KMS-11 (cell line): Measurements from ENCODE around the gene DZIP3.

Experiments used
- H2AFZ ChIP-seq: fragments of 200-600 bp; sonication (generic); 2 replicates; pipeline ENCODE4 v1.6.1; 2016; ENCODE audit warnings: antibody characterized with exemption, mixed run types, low read depth
- H3K27ac ChIP-seq: fragments of 200-600 bp; sonication (generic); 2 replicates; pipeline ENCODE4 v1.6.1; 2016; ENCODE audit warnings: mild to moderate bottlenecking, mixed run types
- H3K27me3 ChIP-seq: fragments of 200-600 bp; sonication (generic); 2 replicates; pipeline ENCODE4 v1.6.1; 2017; ENCODE audit warnings: mild to moderate bottlenecking, low read depth, mixed run types, moderate library complexity; ENCODE audit not compliant: insufficient read depth
- H3K36me3 ChIP-seq: fragments of 200-600 bp; sonication (generic); 2 replicates; pipeline ENCODE4 v1.6.1; 2017; ENCODE audit warnings: mild to moderate bottlenecking, mixed run types; ENCODE audit not compliant: insufficient read depth
- H3K4me1 ChIP-seq: fragments of 200-600 bp; sonication (generic); 2 replicates; pipeline ENCODE4 v1.6.1; 2016; ENCODE audit warnings: mild to moderate bottlenecking, low read depth, mixed run types; ENCODE audit not compliant: poor library complexity, severe bottlenecking
- H3K4me2 ChIP-seq: fragments of 200-600 bp; sonication (generic); 2 replicates; pipeline ENCODE4 v1.7.0; 2016; ENCODE audit warnings: mild to moderate bottlenecking, mixed run types
- H3K4me3 ChIP-seq: fragments of 200-600 bp; sonication (generic); IDR thresholded peaks from 2 replicates; pipeline ENCODE4 v1.6.1; 2017; ENCODE audit warnings: low read depth, low read length, mixed read lengths; ENCODE audit not compliant: insufficient read depth
- H3K79me2 ChIP-seq: fragments of 200-600 bp; sonication (generic); 2 replicates; pipeline ENCODE4 v1.6.1; 2016; ENCODE audit warnings: low read depth, mixed run types; ENCODE audit not compliant: insufficient read depth
- H3K9ac ChIP-seq: fragments of 200-600 bp; sonication (generic); 2 replicates; pipeline ENCODE4 v1.6.1; 2016; ENCODE audit warnings: mild to moderate bottlenecking, mixed run types
- H4K20me1 ChIP-seq: fragments of 200-600 bp; sonication (generic); 2 replicates; pipeline ENCODE4 v1.6.1; 2016; ENCODE audit warnings: mild to moderate bottlenecking, mixed run types; ENCODE audit not compliant: insufficient read depth
- TF ChIP-seq, protein P1 (sequence below): fragments of 200-600 bp; sonication (generic); conservative IDR thresholded peaks from 2 replicates; pipeline ENCODE4 v1.6.1; 2017; ENCODE audit warnings: low read depth, mild to moderate bottlenecking, antibody characterized with exemption, low read length, moderate library complexity, mixed read lengths

Gene DZIP3

GRCh38 chr3:108588601-108589000, 921 bp upstream of the DZIP3 start:
- TF ChIP-seq, protein P1, sequence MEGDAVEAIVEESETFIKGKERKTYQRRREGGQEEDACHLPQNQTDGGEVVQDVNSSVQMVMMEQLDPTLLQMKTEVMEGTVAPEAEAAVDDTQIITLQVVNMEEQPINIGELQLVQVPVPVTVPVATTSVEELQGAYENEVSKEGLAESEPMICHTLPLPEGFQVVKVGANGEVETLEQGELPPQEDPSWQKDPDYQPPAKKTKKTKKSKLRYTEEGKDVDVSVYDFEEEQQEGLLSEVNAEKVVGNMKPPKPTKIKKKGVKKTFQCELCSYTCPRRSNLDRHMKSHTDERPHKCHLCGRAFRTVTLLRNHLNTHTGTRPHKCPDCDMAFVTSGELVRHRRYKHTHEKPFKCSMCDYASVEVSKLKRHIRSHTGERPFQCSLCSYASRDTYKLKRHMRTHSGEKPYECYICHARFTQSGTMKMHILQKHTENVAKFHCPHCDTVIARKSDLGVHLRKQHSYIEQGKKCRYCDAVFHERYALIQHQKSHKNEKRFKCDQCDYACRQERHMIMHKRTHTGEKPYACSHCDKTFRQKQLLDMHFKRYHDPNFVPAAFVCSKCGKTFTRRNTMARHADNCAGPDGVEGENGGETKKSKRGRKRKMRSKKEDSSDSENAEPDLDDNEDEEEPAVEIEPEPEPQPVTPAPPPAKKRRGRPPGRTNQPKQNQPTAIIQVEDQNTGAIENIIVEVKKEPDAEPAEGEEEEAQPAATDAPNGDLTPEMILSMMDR = no peak
- Histone ChIP-seq H3K4me2 (peak overlapping the region; percentile 63), H3K27me3 (no peaks in the 10 kb centered on the region), H3K4me3 (peak overlapping the region; percentile 7), H4K20me1 (peaks cover 4% of the 10 kb centered on the region; the same call in 1 of the 2 replicates), H3K79me2 (peaks cover 47% of the 10 kb centered on the region), H3K4me1 (peaks cover 35% of the 10 kb centered on the region), H3K36me3 (peaks cover 6% of the 10 kb centered on the region), H3K27ac (peak overlapping the region; percentile 90), H3K9ac (peak overlapping the region; percentile 91), H2AFZ (peak overlapping the region; percentile 93)

DNA sequence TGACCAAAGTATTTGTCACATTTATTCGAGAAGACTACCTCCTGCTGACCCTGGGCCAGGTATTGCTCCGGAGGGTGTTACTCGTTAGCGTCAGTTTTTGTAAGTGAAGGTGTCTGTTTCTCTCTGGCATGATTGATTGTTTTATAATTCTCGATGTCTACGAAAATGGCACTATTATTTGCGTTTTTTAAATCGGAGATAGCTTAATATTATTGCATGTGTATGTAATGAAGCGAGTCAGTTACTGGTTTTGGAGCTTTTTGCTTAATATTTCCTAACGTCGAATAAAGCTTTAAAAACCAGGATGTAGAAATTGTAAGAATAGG, 439 bp downstream of the DZIP3 start:
- peaks cover 4% of the 10 kb centered on the region; the same call in 1 of the 2 replicates for H4K20me1 ChIP-seq
- peak overlapping the region; percentile 93 for H2AFZ ChIP-seq
- peak overlapping the region; percentile 90 for H3K27ac ChIP-seq
- H3K27me3 ChIP-seq = no peaks in the 10 kb centered on the region
- peak overlapping the region; percentile 63 for H3K4me2 ChIP-seq
- no peaks in the 10 kb centered on the region for H3K36me3 ChIP-seq
- TF ChIP-seq, protein P1 = no peak
- peak overlapping the region; percentile 60 for H3K4me3 ChIP-seq
- peaks cover 35% of the 10 kb centered on the region for H3K4me1 ChIP-seq
- H3K9ac ChIP-seq = peak overlapping the region; percentile 91
- peaks cover 43% of the 10 kb centered on the region for H3K79me2 ChIP-seq

DNA sequence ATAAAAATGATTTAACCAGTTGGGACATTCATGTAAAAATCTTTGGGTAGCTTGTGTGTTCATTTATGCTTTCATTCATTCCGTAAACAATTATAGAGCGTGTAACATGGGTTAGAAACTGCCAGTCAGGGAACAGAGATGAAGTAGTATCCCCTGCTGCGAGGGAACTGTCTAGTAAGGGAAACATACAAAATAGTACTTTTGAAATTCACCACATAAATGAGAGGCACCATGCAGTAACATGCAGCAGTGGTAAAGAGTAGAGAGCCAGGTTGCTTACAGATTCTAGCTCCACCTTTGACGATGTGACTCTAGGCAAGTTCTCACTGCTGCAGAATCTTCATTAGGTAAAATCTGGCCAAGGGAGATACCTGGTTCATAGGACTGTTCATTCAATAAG, 938 bp downstream of the DZIP3 start:
- TF ChIP-seq, protein P1 = no peak
- Histone ChIP-seq H2AFZ (peak overlapping the region; percentile 93; the same call in 1 of the 2 replicates), H3K36me3 (no peaks in the 10 kb centered on the region), H3K27me3 (no peaks in the 10 kb centered on the region), H3K4me2 (peak overlapping the region; percentile 63), H3K4me1 (peaks cover 35% of the 10 kb centered on the region), H3K79me2 (peaks cover 38% of the 10 kb centered on the region), H4K20me1 (peaks cover 4% of the 10 kb centered on the region; the same call in 1 of the 2 replicates), H3K9ac (peak overlapping the region; percentile 91), H3K4me3 (no peak overlapping the region), H3K27ac (peak overlapping the region; percentile 90; the same call in 1 of the 2 replicates)

DNA sequence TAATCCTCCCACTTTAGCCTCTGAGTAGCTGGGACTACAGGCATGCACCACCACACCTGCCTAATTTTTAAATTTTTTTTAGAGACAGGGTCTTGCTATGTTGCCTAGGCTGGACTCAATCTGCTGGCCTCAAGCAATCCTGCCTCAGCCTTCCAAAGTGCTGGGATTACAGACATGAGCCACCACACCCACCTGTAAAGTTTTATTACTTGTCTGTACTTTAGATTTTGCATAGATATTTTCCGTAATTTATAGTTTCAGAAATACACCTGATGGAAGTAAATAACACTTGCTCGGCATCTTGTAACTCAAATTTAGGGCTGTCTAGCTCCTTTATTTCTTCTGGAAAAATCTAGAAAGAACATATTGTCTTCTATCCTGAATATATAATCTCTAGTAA, 5.8 kb downstream of the DZIP3 start:
- Histone ChIP-seq H3K79me2 (no peaks in the 10 kb centered on the region), H3K36me3 (no peaks in the 10 kb centered on the region), H4K20me1 (no peaks in the 10 kb centered on the region), H3K4me2 (no peak overlapping the region), H3K27ac (no peak overlapping the region), H3K4me3 (no peak overlapping the region), H3K4me1 (peaks cover 26% of the 10 kb centered on the region), H2AFZ (no peak overlapping the region), H3K9ac (no peak overlapping the region), H3K27me3 (no peaks in the 10 kb centered on the region)
- TF ChIP-seq, protein P1 = no peak
